Gastroesophageal sphincter (tissue), 3 donors: ENCODE data around the gene RPS6KA6.

Source experiments
- CTCF ChIP-seq, 4 experiments: fragments of 200-600 bp in 2 of 4; fragments of 450-650 bp in 2 of 4; sonication (generic) in 1 of 4; IDR thresholded peaks; one replicate each; pipeline ENCODE4 v1.5.1; 2017 to 2019; ENCODE audit warnings: antibody characterized with exemption in 4 of 4, mild to moderate bottlenecking in 2 of 4, moderate library complexity in 2 of 4
- POLR2A ChIP-seq, 2 donors: fragments of 450-650 bp; IDR thresholded peaks; one replicate each; pipeline ENCODE4 v1.6.1; 2017; ENCODE audit warnings: antibody characterized with exemption in 2 of 2, mild to moderate bottlenecking in 2 of 2, moderate library complexity in 1 of 2
- POLR2AphosphoS5 ChIP-seq: sonication (generic); formaldehyde crosslinking; IDR thresholded peaks from one replicate; pipeline ENCODE4 v1.6.1; 2017; ENCODE audit warnings: antibody characterized with exemption

GRCh38 chrX:84162401-84162800 is 25.6 kb downstream of the RPS6KA6 start:
- no peak for TF ChIP-seq POLR2A (IDR thresholded peaks at IDR 0.05)
- TF ChIP-seq POLR2AphosphoS5 = no peak
- TF ChIP-seq CTCF (IDR thresholded peaks at IDR 0.05) = no peak
